ENCODE measurements around the gene AHSG.

AHSG gene

GRCh38 chr3:186670155-186670554, 57.3 kb downstream of the AHSG start:
- intact Hi-C loops (cut with DNase I), result no loop called here

More at GRCh38 chr3:186670155-186670554, 57.3 kb downstream of the AHSG start:
- DNase-seq, result no peak

All from posterior cingulate gyrus (tissue), 11 donors.